Medulla oblongata (tissue), 1 donor: ENCODE measurements around the gene ZNF428.
A peak's percentile ranks its signal among the peaks of the same experiment; 100 is the strongest.
"Not testable (repeated sequence)": the region's sequence is repeated elsewhere in the genome, so short reads cannot be mapped to it uniquely, and the experiment has no call there.

Experiments
- DNase-seq: peaks from one replicate; pipeline ENCODE4 v3.0.0-alpha.2; 2015; ENCODE audit errors: extremely low spot score

Gene ZNF428

GRCh38 chr19:43592800-43593350 lies 26.6 kb downstream of the ZNF428 start:
- no peak for DNase-seq

GRCh38 chr19:43591904-43592772 lies 27.3 kb downstream of the ZNF428 start:
- DNase-seq: no peak

- no peak for DNase-seq
These were observed 29.8 kb downstream of the ZNF428 start for GRCh38 chr19:43589678-43590077.

GRCh38 chr19:43589277-43589676 lies 30.2 kb downstream of the ZNF428 start:
- DNase-seq: no peak

- DNase-seq: not testable (repeated sequence)
These were observed 32.4 kb downstream of the ZNF428 start for GRCh38 chr19:43587029-43587428.

GRCh38 chr19:43586346-43586745 lies 33.1 kb downstream of the ZNF428 start:
- DNase-seq: no peak

- no peak for DNase-seq
These were observed 34.9 kb downstream of the ZNF428 start for GRCh38 chr19:43584484-43584883.

- no peak for DNase-seq
These were observed 36.9 kb downstream of the ZNF428 start for GRCh38 chr19:43582495-43582894.

- DNase-seq: no peak
These were observed 38.0 kb downstream of the ZNF428 start for GRCh38 chr19:43581467-43581866.

GRCh38 chr19:43578787-43579186 lies 40.6 kb downstream of the ZNF428 start:
- DNase-seq: no peak

- DNase-seq: no peak
These were observed 43.2 kb downstream of the ZNF428 start for GRCh38 chr19:43575955-43576878.

- DNase-seq: peak; percentile 99
These were observed 44.1 kb downstream of the ZNF428 start, which contains the start of the genes PINLYP and XRCC1 for GRCh38 chr19:43575156-43575950. Gene PINLYP (plus strand): TSS chr19:43575801. CDS start chr19:43577192, 1,391 bp downstream. Gene XRCC1 (minus strand): TSS chr19:43575527. CDS start chr19:43575458, 69 bp downstream.

GRCh38 chr19:43574424-43575155 lies 44.8 kb downstream of the ZNF428 start:
- DNase-seq: no peak

- DNase-seq: no peak
These were observed 47.2 kb downstream of the ZNF428 start for GRCh38 chr19:43572171-43572588.

GRCh38 chr19:43570174-43570791 lies 49.1 kb downstream of the ZNF428 start:
- no peak for DNase-seq

- DNase-seq: no peak
These were observed 49.8 kb downstream of the ZNF428 start for GRCh38 chr19:43569657-43570056.

GRCh38 chr19:43564800-43565199 lies 54.6 kb downstream of the ZNF428 start:
- DNase-seq: no peak

- DNase-seq: no peak
These were observed 55.5 kb downstream of the ZNF428 start for GRCh38 chr19:43563816-43564457.

GRCh38 chr19:43562698-43563241 lies 56.7 kb downstream of the ZNF428 start:
- peak; percentile 74 for DNase-seq
